ENCODE results near the gene ZBBX. TPM values are rescaled to one million over a fixed set of nuclear protein-coding genes. Genes with fewer than 3 reads are reported as not detected.

The ZBBX gene
- polyA plus RNA-seq, 1 of the 3 experiments (the other 2 are of a cell fraction), result 0.18 TPM

GRCh38 chr3:167394003-167394402, 13.9 kb upstream of the ZBBX start:
- POLR2A ChIA-PET, result no interaction called here
- TF ChIP-seq FOXM1 (IDR thresholded peaks at IDR 0.05; ENCODE audit: low read depth) (no peak), RXRA (IDR thresholded peaks at IDR 0.05; ENCODE audit: borderline replicate concordance, low read depth) (no peak), ELF1 (IDR thresholded peaks at IDR 0.05) (no peak), RAD21 (IDR thresholded peaks at IDR 0.05; ENCODE audit: low read length) (peak; percentile 42; the same call in 1 of the 2 replicates), PBX3 (IDR thresholded peaks at IDR 0.05) (no peak)
- TF ChIP-seq, protein P1, sequence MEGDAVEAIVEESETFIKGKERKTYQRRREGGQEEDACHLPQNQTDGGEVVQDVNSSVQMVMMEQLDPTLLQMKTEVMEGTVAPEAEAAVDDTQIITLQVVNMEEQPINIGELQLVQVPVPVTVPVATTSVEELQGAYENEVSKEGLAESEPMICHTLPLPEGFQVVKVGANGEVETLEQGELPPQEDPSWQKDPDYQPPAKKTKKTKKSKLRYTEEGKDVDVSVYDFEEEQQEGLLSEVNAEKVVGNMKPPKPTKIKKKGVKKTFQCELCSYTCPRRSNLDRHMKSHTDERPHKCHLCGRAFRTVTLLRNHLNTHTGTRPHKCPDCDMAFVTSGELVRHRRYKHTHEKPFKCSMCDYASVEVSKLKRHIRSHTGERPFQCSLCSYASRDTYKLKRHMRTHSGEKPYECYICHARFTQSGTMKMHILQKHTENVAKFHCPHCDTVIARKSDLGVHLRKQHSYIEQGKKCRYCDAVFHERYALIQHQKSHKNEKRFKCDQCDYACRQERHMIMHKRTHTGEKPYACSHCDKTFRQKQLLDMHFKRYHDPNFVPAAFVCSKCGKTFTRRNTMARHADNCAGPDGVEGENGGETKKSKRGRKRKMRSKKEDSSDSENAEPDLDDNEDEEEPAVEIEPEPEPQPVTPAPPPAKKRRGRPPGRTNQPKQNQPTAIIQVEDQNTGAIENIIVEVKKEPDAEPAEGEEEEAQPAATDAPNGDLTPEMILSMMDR (IDR thresholded peaks at IDR 0.05), result peak; percentile 21; the same call in 1 of the 2 replicates
- Histone ChIP-seq H3K27ac (ENCODE audit: low read depth in 2 of 2, low read length in 1 of 2) (no peak overlapping the region), H3F3A (replicated peaks; ENCODE audit: insufficient read depth) (no peaks in the 10 kb centered on the region), H4K20me1 (ENCODE audit: insufficient read depth) (no peaks in the 10 kb centered on the region), H3K79me2 (ENCODE audit: insufficient read depth) (no peaks in the 10 kb centered on the region), H3K9ac (no peak overlapping the region), H3K9me2 (no peaks in the 10 kb centered on the region), H3K27me3 (ENCODE audit: insufficient read depth) (no peaks in the 10 kb centered on the region), H3K4me1 (ENCODE audit: control insufficient read depth in 1 of 2, insufficient read depth in 2 of 2, low read depth in 1 of 2, low read length in 1 of 2) (no peaks in the 10 kb centered on the region), H3K9me3 (no peaks in the 10 kb centered on the region), H3K4me2 (no peak overlapping the region), H3K4me3 (ENCODE audit: low read depth in 2 of 2, low read length in 1 of 2) (no peak overlapping the region), H3K36me3 (replicated peaks in 1 of 2; ENCODE audit: control insufficient read depth in 1 of 2, insufficient read depth in 2 of 2, low read length in 1 of 2) (no peaks in the 10 kb centered on the region), H2AFZ (ENCODE audit: low read depth) (no peak overlapping the region)
- no peak for DNase-seq
- CTCF ChIA-PET, result interaction anchor here (0.6 to 1.6 kb wide), 4 partner anchors 14 to 488 kb away, joined by 3 to 7 read pairs (median 4); partner anchors contain the start of gene ZBBX
- WGBS (ENCODE audit: low lambda C conversion rate), result 0% methylated on average over 2 of the region's 2 CpGs

DNA sequence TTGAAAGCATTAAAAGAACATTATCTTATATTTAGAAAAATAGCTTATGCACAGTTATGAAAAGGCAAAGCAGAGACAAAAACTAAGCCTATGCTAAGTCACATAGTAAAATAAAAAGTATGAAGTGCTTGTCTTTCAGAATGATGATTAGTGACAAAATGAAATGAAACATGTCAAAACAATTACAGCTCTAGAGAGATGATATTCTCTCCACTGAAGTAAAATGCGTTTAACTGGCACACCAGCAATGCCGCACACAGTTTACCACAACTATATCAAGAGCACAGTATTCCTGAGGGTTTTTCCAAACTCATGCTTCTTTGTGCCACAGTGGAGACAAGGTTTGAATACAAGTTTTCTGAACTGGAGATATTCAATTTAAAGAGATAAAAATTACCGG, 2.1 kb upstream of the ZBBX start:
- no peak overlapping the region for H3K9ac ChIP-seq
- H3K9me2 ChIP-seq, result no peaks in the 10 kb centered on the region
- H3K4me3 ChIP-seq (ENCODE audit: low read depth in 2 of 2, low read length in 1 of 2), result no peak overlapping the region
- H3K27me3 ChIP-seq (ENCODE audit: insufficient read depth), result no peaks in the 10 kb centered on the region
- H3K79me2 ChIP-seq (ENCODE audit: insufficient read depth), result no peaks in the 10 kb centered on the region
- 75% methylated on average over 3 of the region's 3 CpGs for WGBS (ENCODE audit: low lambda C conversion rate)
- no peak for DNase-seq
- ChIA-PET POLR2A (no interaction called here), CTCF (interaction anchor here (1.6 kb wide), 1 partner anchor 301 kb away, joined by 3 read pairs; no protein-coding TSS in a partner anchor)
- H3K4me1 ChIP-seq (ENCODE audit: control insufficient read depth in 1 of 2, insufficient read depth in 2 of 2, low read depth in 1 of 2, low read length in 1 of 2), result no peaks in the 10 kb centered on the region; a peak in 1 of 4 replicates
- H3K36me3 ChIP-seq (replicated peaks in 1 of 2; ENCODE audit: control insufficient read depth in 1 of 2, insufficient read depth in 2 of 2, low read length in 1 of 2), result no peaks in the 10 kb centered on the region
- H3K4me2 ChIP-seq, result no peak overlapping the region
- no peak overlapping the region for H3K27ac ChIP-seq (ENCODE audit: low read depth in 2 of 2, low read length in 1 of 2)
- no peaks in the 10 kb centered on the region for H3K9me3 ChIP-seq
- H3F3A ChIP-seq (replicated peaks; ENCODE audit: insufficient read depth), result no peaks in the 10 kb centered on the region
- no peaks in the 10 kb centered on the region for H4K20me1 ChIP-seq (ENCODE audit: insufficient read depth)
- H2AFZ ChIP-seq (ENCODE audit: low read depth), result no peak overlapping the region
- TF ChIP-seq JUND (IDR thresholded peaks at IDR 0.05) (no peak), YY1 (IDR thresholded peaks at IDR 0.05; ENCODE audit: low read depth) (no peak), EZH2phosphoT487 (IDR thresholded peaks at IDR 0.05; ENCODE audit: borderline replicate concordance, low read depth) (no peak), SIN3A (IDR thresholded peaks at IDR 0.05; ENCODE audit: borderline replicate concordance, low read depth, low read length) (no peak), NRF1 (IDR thresholded peaks at IDR 0.05; ENCODE audit: low read depth, low read length) (no peak), MAX (IDR thresholded peaks at IDR 0.05; ENCODE audit: low read depth) (no peak), FOSL2 (IDR thresholded peaks at IDR 0.05; ENCODE audit: borderline replicate concordance, low read depth) (no peak), FOXJ3 (CRISPR knock-in tag; IDR thresholded peaks at IDR 0.05) (no peak), TCF12 (IDR thresholded peaks at IDR 0.05) (no peak), POLR2AphosphoS5 (IDR thresholded peaks at IDR 0.05; ENCODE audit: low read depth, low read length) (no peak), NFIC (IDR thresholded peaks at IDR 0.05; ENCODE audit: borderline replicate concordance) (no peak)
- TF ChIP-seq, protein P2, sequence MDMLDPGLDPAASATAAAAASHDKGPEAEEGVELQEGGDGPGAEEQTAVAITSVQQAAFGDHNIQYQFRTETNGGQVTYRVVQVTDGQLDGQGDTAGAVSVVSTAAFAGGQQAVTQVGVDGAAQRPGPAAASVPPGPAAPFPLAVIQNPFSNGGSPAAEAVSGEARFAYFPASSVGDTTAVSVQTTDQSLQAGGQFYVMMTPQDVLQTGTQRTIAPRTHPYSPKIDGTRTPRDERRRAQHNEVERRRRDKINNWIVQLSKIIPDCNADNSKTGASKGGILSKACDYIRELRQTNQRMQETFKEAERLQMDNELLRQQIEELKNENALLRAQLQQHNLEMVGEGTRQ (IDR thresholded peaks at IDR 0.05; ENCODE audit: borderline replicate concordance, low read depth, low read length), result no peak
- TF ChIP-seq, protein P3, sequence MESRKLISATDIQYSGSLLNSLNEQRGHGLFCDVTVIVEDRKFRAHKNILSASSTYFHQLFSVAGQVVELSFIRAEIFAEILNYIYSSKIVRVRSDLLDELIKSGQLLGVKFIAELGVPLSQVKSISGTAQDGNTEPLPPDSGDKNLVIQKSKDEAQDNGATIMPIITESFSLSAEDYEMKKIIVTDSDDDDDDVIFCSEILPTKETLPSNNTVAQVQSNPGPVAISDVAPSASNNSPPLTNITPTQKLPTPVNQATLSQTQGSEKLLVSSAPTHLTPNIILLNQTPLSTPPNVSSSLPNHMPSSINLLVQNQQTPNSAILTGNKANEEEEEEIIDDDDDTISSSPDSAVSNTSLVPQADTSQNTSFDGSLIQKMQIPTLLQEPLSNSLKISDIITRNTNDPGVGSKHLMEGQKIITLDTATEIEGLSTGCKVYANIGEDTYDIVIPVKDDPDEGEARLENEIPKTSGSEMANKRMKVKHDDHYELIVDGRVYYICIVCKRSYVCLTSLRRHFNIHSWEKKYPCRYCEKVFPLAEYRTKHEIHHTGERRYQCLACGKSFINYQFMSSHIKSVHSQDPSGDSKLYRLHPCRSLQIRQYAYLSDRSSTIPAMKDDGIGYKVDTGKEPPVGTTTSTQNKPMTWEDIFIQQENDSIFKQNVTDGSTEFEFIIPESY (IDR thresholded peaks at IDR 0.05; ENCODE audit: borderline replicate concordance, low read depth), result no peak
- TF ChIP-seq, protein P4, sequence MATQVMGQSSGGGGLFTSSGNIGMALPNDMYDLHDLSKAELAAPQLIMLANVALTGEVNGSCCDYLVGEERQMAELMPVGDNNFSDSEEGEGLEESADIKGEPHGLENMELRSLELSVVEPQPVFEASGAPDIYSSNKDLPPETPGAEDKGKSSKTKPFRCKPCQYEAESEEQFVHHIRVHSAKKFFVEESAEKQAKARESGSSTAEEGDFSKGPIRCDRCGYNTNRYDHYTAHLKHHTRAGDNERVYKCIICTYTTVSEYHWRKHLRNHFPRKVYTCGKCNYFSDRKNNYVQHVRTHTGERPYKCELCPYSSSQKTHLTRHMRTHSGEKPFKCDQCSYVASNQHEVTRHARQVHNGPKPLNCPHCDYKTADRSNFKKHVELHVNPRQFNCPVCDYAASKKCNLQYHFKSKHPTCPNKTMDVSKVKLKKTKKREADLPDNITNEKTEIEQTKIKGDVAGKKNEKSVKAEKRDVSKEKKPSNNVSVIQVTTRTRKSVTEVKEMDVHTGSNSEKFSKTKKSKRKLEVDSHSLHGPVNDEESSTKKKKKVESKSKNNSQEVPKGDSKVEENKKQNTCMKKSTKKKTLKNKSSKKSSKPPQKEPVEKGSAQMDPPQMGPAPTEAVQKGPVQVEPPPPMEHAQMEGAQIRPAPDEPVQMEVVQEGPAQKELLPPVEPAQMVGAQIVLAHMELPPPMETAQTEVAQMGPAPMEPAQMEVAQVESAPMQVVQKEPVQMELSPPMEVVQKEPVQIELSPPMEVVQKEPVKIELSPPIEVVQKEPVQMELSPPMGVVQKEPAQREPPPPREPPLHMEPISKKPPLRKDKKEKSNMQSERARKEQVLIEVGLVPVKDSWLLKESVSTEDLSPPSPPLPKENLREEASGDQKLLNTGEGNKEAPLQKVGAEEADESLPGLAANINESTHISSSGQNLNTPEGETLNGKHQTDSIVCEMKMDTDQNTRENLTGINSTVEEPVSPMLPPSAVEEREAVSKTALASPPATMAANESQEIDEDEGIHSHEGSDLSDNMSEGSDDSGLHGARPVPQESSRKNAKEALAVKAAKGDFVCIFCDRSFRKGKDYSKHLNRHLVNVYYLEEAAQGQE (IDR thresholded peaks at IDR 0.05; ENCODE audit: low read depth, low read length), result no peak
